Transverse colon (tissue), 4 donors: ENCODE results near the gene SELENOK.

ENCODE experiments used
- CTCF ChIP-seq, 5 experiments: fragments of 200-600 bp in 3 of 5; fragments of 450-650 bp in 2 of 5; sonication (generic) in 3 of 5; IDR thresholded peaks; 1 replicate in 2 of 5; 2 replicates in 3 of 5; pipeline ENCODE4 v1.5.1; 2016 to 2017; ENCODE audit warnings: antibody characterized with exemption in 5 of 5, inconsistent platforms in 3 of 5, mild to moderate bottlenecking in 2 of 5, moderate library complexity in 1 of 5
- EP300 ChIP-seq: sonication (generic); formaldehyde crosslinking; IDR thresholded peaks from one replicate; pipeline ENCODE4 v1.6.1; 2017; ENCODE audit warnings: antibody characterized with exemption, low read depth
- POLR2A ChIP-seq: fragments of 450-650 bp; IDR thresholded peaks from one replicate; pipeline ENCODE4 v1.6.1; 2016; ENCODE audit warnings: antibody characterized with exemption, mild to moderate bottlenecking, moderate library complexity
- POLR2AphosphoS5 ChIP-seq, 3 donors: sonication (generic); formaldehyde crosslinking; IDR thresholded peaks; one replicate each; pipeline ENCODE4 v1.6.1; 2016; ENCODE audit warnings: antibody characterized with exemption in 3 of 3

GRCh38 chr3:53837331-53837730 lies 54.3 kb downstream of the SELENOK start:
- no peak for TF ChIP-seq CTCF (IDR thresholded peaks at IDR 0.05)
- no peak for TF ChIP-seq POLR2AphosphoS5 (IDR thresholded peaks at IDR 0.05)
- TF ChIP-seq POLR2A, result no peak
- TF ChIP-seq EP300, result no peak
